Stimulated activated CD4-positive, alpha-beta T cell treated with anti-CD3 and anti-CD28 coated beads, Interleukin-2, amount 100 ng/mL, for 4 hours (primary cell): ENCODE measurements around the gene SBK1.

Experiments used
- DNase-seq: peaks from one replicate; pipeline ENCODE4 v3.0.0-alpha.2; 2020; ENCODE audit warnings: low read depth

SBK1 gene

DNA sequence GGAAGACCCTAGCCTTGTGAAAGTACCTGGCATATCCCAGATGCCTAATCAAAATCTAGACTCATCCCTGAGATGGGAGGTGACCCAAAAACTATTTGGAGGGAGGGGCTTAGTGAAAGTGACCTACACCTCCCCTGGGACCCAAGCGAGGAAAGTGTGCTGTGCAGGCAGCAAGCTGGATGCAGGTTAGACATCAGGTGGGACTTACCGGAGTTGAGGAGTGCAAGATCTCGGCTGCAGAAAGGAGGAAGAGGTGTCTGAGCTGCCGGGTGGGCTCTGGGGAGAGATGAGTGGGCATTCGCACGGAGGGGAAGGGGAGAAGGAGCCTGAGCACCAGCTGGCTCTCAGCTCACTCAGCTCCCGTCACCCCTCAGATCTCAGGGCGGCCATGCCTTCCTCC, 10.3 kb upstream of the SBK1 start:
- no peak for DNase-seq

DNA sequence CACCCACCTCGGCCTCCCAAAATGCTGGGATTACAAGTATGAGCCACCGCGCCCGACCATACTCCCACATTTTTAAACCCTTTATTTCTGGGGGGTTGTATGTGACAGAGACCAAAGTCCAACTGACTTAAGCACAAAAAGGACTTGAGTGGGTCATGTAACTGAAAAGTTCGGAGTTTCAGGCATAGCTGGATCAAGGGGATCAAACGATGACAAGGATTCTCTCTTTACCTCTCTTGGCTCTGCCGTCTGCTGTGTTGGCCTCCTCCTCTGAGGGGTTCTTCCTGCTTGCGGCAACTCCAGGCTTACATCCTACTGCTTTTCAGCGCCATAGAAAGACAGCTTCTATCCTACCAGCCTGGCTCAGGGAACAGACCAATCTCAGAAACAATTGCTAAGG, 9.2 kb upstream of the SBK1 start:
- no peak for DNase-seq

DNA sequence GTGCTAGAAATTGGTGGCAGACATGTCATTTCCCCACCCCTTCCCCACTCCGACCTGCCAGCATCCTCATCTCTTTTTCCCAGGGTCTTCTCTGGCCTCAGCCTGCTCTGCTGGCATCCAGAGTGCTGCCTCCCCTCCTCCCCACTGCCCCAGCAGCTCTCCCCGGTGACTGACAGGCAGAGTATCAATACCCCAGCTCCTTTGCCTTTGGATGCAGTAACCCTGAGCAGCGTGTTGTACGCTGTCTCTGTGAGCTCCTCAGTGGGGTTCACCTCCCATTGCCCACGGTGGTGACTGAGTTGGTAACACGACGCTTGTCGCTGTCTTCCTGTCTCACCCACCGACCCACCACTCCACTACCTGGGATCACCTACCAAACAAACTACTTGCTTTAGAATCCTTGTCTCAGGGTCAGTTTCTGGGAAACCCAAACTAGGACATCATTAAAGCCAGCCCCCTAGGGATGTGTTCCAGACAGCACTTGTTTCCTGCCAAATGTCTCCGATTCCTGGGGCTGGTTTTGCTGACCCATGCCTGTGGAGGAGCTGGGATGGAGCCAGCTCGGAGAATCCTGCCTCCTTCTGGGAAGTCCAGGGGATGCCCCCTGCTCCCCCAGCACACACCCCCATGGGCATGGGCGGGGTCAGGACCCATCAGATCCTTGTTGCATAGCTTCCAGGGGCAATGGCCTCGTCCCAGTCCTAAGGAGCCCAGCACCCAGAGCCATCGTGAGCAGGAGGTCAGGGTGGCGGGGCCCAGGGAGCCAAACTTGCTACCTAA, 8.3 kb upstream of the SBK1 start:
- DNase-seq, result no peak

DNA sequence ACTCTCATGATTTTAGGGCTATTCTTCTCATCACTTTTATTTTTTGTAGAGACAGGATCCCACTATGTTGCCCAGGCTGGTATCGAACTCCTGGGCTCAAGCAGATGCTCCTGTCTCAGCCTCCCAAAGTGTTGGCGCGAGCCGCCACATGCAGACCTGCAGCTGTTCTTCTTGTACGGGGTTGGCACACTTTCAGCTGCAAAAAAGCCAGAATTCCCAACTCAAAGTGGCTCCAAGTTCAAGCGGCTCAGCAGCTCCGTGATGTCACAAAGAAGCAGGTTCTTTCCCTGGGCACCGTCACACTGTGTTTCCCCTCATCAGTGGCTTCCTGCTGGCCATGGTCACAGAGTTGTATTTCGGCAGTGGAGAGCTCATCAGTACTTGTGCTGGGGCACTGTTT, 6.7 kb upstream of the SBK1 start:
- DNase-seq, result no peak

DNA sequence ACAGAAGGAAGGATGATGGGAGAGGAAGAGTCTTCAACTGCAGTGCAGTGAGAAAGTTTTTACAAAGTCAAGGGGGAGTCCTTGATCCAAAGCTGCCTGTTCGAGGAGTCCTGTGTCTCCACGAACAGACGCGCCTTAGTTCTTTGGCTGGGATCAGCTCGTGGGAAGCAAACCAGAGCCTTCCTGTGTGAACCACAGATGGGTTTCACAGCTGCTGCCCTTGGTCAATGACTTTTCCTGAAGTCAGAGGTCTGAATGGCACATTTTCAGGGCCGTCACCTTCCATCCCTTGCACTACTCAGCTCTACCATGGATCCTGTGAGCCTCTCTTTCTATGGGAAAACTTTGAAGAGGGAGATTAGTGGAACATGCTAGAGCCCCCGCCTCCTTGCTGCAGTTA, 4.2 kb upstream of the SBK1 start:
- DNase-seq, result no peak

DNA sequence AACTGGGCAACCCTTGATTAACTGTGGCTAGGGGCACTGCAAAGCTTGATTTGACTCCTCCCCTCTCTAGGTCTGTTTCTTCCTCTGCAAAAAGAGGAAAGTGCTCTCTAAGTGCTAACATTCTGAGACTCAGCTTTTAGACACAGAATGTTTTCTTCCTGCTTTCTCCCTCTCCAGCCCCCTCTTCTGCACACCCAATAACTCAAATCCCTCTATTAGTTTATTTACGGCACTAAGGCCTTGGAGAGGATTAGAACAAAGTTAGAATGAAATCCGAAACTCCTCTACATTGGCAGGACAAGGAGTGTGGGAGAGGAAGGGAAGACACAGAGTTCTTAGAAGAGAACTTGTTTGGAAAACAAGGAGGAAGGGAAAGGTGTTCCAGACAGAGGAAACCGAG, 3.3 kb upstream of the SBK1 start:
- DNase-seq, result no peak

DNA sequence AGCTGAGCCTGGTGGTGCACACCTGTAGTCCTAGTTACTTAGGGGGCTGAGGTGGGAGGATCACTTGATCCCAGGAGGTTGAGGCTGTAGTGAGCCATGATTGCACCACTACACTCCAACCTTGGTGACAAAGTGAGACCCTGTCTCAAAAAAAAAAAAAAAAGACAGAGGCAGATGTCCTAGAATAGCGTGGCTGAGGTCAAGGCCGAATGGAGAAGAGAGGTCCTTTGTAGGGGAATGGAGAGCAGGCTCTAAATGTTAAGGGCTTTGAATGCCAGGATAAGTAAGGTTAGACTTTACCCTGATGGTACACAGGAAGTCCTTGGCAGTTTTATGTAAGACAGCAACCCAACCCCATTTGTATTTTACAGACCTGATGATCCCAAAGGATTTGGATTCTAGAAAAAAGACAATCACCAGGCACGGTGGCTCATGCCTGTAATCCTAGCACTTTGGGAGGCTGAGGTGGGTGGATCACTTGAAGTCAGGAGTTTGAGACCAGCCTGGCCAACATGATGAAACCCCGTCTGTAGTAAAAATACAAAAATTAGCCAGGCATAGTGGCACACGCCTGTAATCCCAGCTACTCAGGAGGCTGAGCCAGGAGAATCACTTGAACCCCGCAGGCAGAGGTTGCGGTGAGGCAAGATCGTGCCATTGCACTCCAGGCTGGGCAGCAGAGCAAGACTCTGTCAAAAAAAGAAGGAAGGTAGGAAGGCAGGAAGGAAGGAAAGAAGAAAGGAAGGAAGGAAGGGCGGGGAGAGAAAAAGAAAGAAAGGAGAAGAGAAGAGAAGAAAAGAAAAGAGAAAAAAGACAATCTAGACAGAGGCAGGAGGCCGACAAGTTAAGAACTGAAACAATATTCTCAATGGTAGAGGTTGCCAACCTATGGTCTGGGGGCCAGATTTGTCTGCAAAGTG, 2.1 kb upstream of the SBK1 start:
- DNase-seq, result no peak

DNA sequence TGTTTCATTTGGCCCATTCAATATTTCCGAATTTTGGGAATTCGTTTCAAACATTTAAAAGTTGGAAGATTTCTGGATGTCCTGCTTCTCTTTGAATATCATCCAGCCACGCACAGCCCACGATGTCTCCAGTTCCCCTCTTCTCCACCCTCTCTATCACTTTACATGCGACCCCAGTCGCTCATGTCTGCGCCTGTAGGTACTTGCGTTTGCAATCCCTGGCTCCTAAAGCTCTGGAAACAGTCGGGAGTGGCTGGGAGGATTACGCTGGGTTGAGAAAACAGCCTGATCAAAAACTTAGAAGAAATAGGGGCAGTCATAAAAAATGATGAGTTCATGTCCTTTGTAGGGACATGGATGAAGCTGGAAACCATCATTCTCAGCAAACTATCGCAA, 1.5 kb upstream of the SBK1 start:
- DNase-seq, result no peak

DNA sequence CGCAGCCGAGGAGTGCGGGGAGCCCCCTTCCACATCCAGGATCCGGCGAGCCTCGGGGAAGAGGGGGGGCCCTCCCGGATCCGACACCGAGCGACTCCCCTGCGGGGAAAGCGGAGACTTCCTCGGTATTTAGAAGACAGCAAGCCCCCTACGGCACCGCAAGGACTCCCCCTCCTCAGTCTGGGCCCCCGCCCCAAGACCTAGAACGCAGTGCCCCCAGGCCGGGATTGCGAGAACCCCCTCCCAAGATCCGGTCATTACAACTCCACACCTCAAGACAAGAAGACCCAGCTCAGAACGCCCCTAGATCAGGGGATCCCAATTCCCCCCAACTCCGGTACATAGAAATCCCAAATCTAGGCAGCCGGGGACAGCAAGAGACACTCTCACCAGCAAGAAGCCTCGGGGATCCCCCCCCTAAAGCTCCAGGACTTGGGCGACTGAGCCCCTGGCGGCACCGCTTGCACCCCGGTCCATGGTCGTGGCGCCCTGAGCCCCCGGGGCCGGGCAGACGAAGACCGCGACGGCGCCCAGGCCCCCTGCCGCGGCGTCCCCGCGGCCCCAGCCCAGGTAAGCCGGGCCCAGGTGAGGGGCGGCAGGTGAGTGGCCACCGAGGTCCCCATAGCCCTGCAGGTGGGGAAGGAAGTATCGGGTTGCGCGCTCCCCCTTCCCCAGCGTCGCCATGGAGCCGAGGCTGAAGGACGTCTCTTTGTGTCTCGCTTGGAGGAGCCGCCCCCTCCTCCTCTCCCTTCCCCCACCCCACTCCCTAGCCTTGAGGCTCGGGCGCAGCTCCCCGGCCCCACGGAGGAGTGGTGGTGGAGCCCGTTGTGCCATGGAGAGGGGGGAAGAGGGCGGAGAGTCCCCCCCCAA, 641 bp downstream of the SBK1 start:
- no peak for DNase-seq

DNA sequence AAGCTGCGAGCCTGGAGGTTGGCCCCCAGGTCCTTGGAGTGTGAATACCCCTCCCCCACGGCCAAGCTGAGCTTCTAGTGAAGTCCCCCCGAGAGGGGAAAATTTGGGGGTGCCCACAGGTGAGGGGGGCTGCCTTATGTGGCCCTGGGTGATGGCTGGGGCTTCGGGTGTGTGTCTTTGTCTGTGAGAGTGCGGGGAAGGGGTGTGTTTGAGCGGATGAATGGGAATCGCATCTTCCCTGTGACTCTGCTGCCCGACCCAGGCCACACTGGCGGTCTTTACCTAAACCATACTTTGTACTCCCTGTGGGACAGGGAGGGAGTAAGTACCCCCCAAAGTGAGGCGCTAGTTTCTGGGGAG, 1.3 kb downstream of the SBK1 start:
- no peak for DNase-seq

DNA sequence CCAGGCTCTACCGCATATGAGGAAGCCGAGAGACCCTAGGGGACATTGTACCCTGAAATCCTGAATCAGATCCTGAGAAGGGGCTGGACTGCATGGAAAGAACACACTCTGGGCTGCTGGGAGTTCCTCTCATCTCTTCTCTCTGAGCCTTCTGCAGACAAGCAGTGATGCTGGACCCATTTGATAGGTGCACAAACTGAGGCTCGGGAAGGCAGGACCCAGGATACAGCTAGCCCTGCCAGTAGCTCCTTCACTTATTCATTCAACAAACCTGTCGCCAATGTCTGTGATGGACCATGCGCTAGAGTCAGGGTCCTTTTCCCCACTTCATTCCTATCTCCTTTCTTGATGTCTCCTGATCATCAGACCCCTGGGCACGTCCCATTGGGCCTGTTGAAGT, 1.9 kb downstream of the SBK1 start:
- DNase-seq, result no peak

DNA sequence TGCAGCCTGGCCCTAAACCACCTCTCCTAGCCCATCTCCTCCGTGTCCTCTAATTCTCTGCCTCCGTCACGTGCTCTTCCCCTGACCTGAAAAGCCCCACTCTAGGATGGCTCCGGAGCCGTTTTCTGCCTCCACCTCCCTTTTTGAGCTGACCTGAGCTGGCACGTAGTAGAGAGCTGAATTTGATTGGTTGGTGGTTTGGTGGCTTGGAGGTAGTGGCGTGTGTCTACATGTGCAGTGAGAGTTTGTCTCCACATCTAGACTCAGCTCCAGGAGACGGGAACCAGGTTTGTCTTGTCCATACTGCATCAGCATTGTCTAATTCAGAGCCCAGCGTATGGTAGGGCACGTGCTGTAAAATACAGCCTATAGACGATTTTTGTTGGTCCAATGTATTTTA, 3.0 kb downstream of the SBK1 start:
- DNase-seq, result no peak

DNA sequence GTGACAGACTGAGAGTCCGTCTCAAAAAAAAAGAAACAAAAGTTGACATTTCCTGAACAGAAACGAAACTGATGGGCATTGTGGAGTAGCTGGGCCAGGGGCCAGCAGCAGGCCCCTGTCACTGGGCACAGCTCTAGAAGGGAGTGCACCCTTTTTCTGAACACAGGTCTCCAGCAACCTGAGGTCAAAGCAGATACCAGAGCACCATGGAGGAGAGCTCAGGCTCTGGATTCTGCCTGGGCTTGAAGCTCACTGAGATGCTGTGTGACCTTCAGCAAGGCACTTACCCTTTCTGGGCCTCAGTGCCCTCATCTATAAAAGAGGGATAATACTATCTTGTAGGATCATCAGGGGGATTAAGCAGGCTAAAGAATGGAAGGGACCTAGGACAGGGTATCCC, 5.0 kb downstream of the SBK1 start:
- DNase-seq, result no peak

DNA sequence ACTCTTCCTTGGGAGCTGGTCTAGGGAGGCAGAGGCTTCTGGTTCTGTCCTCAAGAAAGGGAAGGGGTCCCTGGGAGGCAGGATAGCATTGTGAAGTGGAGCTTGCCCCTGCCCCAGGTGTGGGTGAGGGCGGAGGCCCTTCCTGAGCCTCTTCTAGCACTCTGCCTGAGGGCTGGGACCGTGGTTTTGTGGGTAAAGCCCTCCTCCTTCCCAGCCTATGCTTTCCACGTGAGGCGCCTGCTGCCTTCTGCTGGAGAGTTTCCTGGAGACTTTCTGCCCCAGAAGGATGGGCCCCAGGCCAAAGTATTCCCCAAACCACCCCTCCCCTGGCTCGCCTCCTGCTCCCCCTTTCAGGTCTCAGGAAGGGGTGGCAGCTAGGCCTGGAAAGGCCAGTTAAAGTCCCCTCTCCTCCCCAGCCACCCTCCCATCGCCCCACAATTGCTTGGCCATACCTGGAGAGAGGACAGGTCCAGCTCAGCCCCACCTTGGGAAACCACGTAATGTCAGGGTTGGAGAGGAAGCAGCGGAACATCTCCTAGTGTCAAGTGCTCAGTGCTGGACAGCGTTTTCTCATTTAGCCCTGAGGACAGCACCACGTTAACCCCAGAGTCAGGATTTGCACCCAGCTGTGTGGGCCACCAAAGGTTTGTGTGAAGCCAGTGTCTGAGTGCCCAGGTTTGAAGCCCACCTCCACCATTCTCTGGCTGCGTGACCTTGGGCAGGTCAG, 5.6 kb downstream of the SBK1 start:
- no peak for DNase-seq

DNA sequence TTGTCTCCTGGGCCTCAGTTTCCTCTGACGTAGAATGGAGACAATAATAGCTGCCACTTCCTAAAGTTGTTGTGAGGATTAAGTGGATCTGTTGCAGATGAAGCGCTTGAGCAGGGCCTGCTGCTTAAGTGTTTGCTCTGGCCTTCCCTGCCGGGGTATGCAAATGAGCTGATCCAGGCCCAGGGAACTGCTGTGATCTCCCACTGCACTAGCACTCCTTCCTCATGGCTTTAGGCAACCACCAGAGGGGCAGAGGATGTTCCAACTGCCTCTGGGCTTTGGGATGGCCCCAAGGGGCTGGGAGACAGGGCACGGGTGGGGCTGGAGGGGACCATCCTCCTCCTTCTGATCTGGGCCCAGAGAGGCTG, 6.2 kb downstream of the SBK1 start:
- no peak for DNase-seq

DNA sequence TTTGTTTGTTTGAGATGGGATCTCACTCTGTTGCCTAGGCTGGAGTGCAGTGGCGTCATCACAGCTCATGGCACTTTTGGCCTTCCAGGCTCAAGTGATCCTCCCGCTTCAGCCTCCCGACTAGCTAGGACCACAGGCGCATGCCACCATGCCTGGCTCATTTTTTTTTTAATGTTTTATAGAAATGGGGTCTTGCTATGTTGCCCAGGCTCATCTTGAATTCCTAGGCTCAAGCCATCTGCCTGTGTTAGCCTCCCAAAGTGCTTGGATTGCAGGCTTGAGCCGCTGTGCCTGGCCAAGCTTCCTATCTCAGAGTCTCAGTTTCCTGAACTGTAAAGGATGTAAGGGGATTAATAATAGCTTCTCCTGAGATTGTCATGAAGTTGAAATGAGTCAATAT, 8.0 kb downstream of the SBK1 start:
- no peak for DNase-seq

DNA sequence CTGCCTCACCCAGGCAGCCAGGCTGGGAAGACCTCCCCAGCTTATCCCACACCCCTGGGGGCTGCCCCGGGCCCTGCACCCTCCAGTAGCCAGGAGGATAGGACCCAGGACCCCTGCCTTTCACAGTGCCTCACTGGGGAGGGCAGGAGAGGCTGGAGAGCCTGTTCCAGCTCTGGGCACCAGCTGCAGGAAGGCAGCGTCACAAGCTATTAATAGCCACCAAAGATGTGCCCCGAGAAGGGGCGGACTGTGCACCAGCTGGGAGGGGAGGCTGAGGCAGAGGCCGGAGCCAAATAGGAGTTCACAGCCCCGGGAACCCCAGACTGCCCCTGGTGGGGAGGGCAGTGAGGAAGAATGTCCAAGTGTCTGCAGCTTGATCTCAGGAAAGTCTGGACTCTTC, 8.8 kb downstream of the SBK1 start:
- DNase-seq, result no peak

DNA sequence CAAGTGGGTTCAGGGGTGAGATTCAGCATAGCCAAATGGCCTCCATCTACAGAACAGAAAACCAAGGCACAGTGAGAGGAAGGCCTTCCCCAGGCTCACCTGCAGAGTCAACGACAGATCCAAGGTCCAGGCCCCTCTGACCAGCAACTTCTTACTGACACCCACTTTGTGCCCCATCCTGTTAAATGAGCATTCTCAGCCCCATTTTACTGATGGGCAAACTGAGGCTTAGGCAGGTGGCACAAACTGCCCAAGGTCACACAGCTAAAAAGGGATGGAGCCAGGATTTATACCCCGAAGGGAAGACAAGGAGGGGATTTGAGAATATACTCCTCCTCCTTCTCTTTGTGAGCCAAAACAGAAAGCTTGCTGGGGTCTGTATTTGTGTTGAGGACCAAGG, 9.3 kb downstream of the SBK1 start:
- DNase-seq, result no peak

DNA sequence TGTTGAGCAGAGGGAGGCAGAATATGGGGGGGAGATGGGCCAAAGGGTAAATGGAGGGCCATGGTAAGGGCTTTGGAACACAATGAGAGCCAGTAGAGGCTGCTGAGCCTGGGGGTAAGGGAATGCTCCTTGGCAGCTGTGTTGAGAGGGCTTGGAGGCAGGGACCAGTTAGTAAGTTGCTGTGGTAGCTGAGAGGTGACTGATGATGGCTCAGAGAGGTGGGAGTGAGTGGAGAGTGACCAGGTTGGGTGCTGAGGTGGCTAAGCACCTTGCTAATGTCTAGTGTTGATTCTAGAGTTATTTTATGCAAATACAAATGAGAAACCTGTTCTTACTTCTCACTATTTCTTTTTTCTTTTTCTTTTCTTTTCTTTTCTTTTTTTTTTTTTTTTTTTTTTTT, 10.8 kb downstream of the SBK1 start:
- DNase-seq, result no peak

DNA sequence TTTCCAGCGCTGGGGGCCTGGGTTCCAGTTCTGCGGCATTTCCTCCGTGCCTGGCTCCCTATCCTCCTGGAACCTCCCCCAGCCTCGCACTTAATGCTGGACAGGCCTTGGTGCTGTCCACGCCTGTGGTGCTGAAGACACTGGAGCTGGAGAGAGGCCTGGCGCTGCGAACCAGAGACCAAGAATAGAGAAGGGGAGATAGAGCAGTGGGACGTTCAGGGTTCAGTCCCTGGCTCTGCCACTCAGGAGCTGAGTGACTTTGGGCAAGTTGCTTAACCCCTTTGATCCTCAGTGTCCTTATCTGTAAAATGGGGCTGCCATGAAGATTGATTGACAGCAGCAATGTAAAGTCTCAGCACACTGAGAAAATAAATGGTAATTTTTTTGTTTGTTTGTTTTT, 11.9 kb downstream of the SBK1 start:
- no peak for DNase-seq

DNA sequence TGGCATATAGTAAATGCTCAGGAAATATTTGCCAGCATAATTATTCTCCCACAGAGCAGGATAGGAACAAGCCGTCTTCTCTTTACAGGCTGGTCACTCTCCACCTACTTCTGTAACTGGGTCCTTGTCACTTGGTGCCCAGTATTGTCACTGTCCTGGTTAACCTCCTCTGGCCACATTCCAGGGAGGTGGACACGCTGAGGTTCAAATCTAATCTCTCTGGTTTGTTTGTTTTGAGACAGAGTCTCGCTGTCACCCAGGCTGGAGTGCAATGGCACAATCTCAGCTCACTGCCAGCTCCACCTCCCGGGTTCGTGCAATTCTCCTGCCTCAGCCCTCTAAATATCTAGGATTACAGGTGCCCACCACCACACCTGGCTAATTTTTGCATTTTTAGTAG, 15.6 kb downstream of the SBK1 start:
- no peak for DNase-seq
